B cell (primary cell): Measurements from ENCODE around the gene MRPL22. TPM values are rescaled to one million over a fixed set of nuclear protein-coding genes. Genes with fewer than 3 reads are reported as not detected.
"Not testable (repeated sequence)": the region's sequence is repeated elsewhere in the genome, so short reads cannot be mapped to it uniquely, and the experiment has no call there.

Source experiments
- ATAC-seq: fragments of 200-7000 bp; cut with Tn5 transposase; one replicate; pipeline ENCODE4 v1.10.0; 2021; ENCODE audit warnings: low read depth, mild to moderate bottlenecking, moderate number of reproducible peaks, moderate library complexity
- CTCF ChIA-PET: fragments of 350-600 bp; sonication (Branson Sonifier 250); formaldehyde crosslinking; loops from one replicate; lab custom pipeline; 2021; ENCODE audit warnings: antibody characterized with exemption, inconsistent platforms; lab: Charles Lee
- POLR2A ChIA-PET: fragments of 350-600 bp; sonication (Branson Sonifier 250); formaldehyde crosslinking; loops from one replicate; lab custom pipeline; 2021; ENCODE audit warnings: antibody characterized with exemption; lab: Charles Lee
- DNase-seq: peaks from one replicate; pipeline ENCODE4 v3.0.0; 2013
- H2AFZ ChIP-seq: 2 replicates; pipeline ENCODE4 v1.6.1; 2012; ENCODE audit warnings: mild to moderate bottlenecking, low read depth, low read length; ENCODE audit not compliant: insufficient read depth, poor library complexity, severe bottlenecking
- H3K27ac ChIP-seq, 2 donors: 1 replicate in 1 of 2; 2 replicates in 1 of 2; pipeline ENCODE4 v1.5.1; 2012 to 2013; ENCODE audit warnings: low read length in 2 of 2, mild to moderate bottlenecking in 2 of 2, moderate library complexity in 1 of 2
- H3K27me3 ChIP-seq, 4 experiments: fragments of 200-600 bp in 1 of 4; sonication (generic) in 1 of 4; replicated peaks in 1 of 4; 1 replicate in 2 of 4; 2 replicates in 2 of 4; pipeline versions ENCODE4 v1.6.1 to v1.7.0; 2013 to 2016; ENCODE audit warnings: low read length in 3 of 4, mild to moderate bottlenecking in 2 of 4, mixed read lengths in 1 of 4, moderate library complexity in 1 of 4; ENCODE audit not compliant: insufficient read depth in 4 of 4, control insufficient read depth in 3 of 4; ENCODE audit errors: control extremely low read depth in 1 of 4
- H3K36me3 ChIP-seq, 2 experiments: replicated peaks in 1 of 2; 1 replicate in 1 of 2; 2 replicates in 1 of 2; pipeline versions ENCODE4 v1.6.1 to v1.7.1; 2013; ENCODE audit warnings: low read length in 1 of 2; ENCODE audit not compliant: insufficient read depth in 2 of 2, control insufficient read depth in 1 of 2; ENCODE audit errors: control extremely low read depth in 1 of 2, extremely low read depth in 1 of 2
- H3K4me1 ChIP-seq, 2 donors: fragments of 200-600 bp in 1 of 2; sonication (generic) in 1 of 2; 1 replicate in 1 of 2; 2 replicates in 1 of 2; pipeline versions ENCODE4 v1.5.1 to v1.6.1; 2013 to 2017; ENCODE audit warnings: low read length in 2 of 2; ENCODE audit not compliant: control insufficient read depth in 2 of 2, insufficient read depth in 2 of 2
- H3K4me2 ChIP-seq: replicated peaks from 2 replicates; pipeline ENCODE3; 2012; ENCODE audit warnings: mild to moderate bottlenecking, low read depth, low read length; ENCODE audit not compliant: poor library complexity, severe bottlenecking
- H3K4me3 ChIP-seq, 5 experiments: fragments of 200-600 bp in 1 of 5; sonication (generic) in 1 of 5; 1 replicate in 3 of 5; 2 replicates in 2 of 5; pipeline versions ENCODE4 v1.5.1 to v1.7.0; 2011 to 2016; ENCODE audit warnings: low read length in 4 of 5, mild to moderate bottlenecking in 4 of 5, low read depth in 2 of 5, control low read depth in 1 of 5, moderate library complexity in 1 of 5; ENCODE audit not compliant: insufficient read depth in 1 of 5; ENCODE audit errors: control extremely low read depth in 1 of 5, extremely low read depth in 1 of 5
- H3K79me2 ChIP-seq: fragments of 200-600 bp; sonication (generic); one replicate; pipeline ENCODE4 v1.6.0; 2016; ENCODE audit warnings: low read length; ENCODE audit not compliant: control insufficient read depth, insufficient read depth
- H3K9ac ChIP-seq: fragments of 200-600 bp; sonication (generic); 2 replicates; pipeline ENCODE4 v1.6.1; 2017; ENCODE audit warnings: mild to moderate bottlenecking, low read length, moderate library complexity
- H3K9me3 ChIP-seq, 3 donors: one replicate each; pipeline versions ENCODE4 v1.6.1 to v1.7.1; 2013; ENCODE audit warnings: low read length in 2 of 3; ENCODE audit not compliant: control insufficient read depth in 2 of 3, insufficient read depth in 1 of 3; ENCODE audit errors: control extremely low read depth in 1 of 3
- H4K20me1 ChIP-seq: 2 replicates; pipeline ENCODE4 v1.6.0; 2012; ENCODE audit warnings: mild to moderate bottlenecking, low read length; ENCODE audit not compliant: insufficient read depth, control insufficient read depth, poor library complexity, severe bottlenecking
- H3K27ac Mint-ChIP-seq: one replicate; pipeline ENCODE4 v1.8.0; 2021; ENCODE audit warnings: mixed read lengths
- H3K27me3 Mint-ChIP-seq: one replicate; pipeline ENCODE4 v1.8.0; 2021; ENCODE audit warnings: mixed read lengths
- H3K4me1 Mint-ChIP-seq: one replicate; pipeline ENCODE4 v1.8.0; 2021; ENCODE audit warnings: mixed read lengths
- H3K4me3 Mint-ChIP-seq: one replicate; pipeline ENCODE4 v1.8.0; 2021; ENCODE audit warnings: mixed read lengths
- H3K9me3 Mint-ChIP-seq: one replicate; pipeline ENCODE4 v1.8.0; 2022; ENCODE audit warnings: mixed read lengths; ENCODE audit not compliant: insufficient read depth
- EZH2 ChIP-seq: IDR thresholded peaks from 2 replicates; pipeline ENCODE4 v1.6.1; 2012; ENCODE audit warnings: borderline replicate concordance, low read depth, mild to moderate bottlenecking, moderate library complexity, low read length; ENCODE audit not compliant: insufficient read depth, poor library complexity, severe bottlenecking
- WGBS: methylation state at CpG from one replicate; pipeline ENCODE4 v1.1.5; 2013; ENCODE audit warnings: missing lambda C conversion rate; ENCODE audit not compliant: insufficient coverage; 5-methylcytosine and 5-hydroxymethylcytosine counted together
- intact Hi-C: fragments of 100-400 bp; cut with micrococcal nuclease; formaldehyde crosslinking; loops from one replicate; pipeline ENCODE4 v1.10.0; 2022
- polyA plus RNA-seq: library from polyadenylated mRNA; depleted of rRNA; stranded (reverse); fragments of >200 nt; gene quantifications from 2 replicates; pipeline ENCODE4 v1.2.3, GENCODE V29; 2012
- total RNA-seq, 2 donors: library from RNA; stranded (reverse); fragments of 120-200 nt in 1 of 2; gene quantifications; 1 replicate in 1 of 2; 2 replicates in 1 of 2; pipeline versions ENCODE4 v1.2.3 to v1.2.4, GENCODE V29; 2013 to 2022
- TF ChIP-seq, protein P1 (sequence below): fragments of 200-600 bp; IDR thresholded peaks from one replicate; pipeline ENCODE4 v1.8.0; 2022; ENCODE audit warnings: antibody characterized with exemption, mild to moderate bottlenecking

MRPL22 gene
- total and polyA plus RNA-seq, 2 donors (not counting 1 experiment from before 2014, with no cell fraction given), result 18.8 to 21.4 TPM

DNA sequence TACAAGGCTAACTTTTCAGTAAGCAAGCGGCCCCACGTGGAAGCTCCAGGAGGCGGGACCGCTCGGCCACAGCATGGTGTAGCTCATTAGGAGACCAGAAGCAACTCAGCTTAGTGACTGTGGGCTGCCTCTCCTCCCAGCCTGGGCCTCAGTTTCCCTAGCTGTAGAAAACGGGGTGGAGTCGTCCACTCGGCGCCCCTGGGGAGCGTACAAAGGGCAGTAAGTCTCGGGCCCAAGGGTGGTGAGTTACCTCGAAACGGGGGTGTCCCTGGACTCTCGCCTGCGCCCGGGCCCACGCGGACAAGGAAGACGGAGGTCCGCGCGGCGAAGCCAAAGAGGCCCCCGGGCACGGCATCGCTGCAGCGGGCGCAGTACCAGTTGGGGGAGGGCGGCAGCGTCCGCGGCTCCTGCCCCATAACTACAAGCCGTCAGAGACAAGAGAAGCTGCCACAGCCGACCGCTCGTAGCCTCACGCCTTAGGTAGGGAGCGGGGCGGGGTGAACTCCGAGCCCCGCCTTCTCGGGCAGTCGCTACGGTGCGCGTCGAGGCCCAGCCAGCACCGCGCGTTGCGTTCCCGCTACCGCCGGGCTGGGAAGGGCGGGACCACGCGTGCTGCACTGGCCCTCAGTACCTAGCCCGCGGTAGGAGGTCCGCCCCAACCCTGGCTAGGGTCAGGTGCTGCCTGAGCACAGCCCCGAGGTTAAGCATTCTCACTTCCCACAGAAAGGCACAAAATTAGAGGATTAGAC, 3.0 kb upstream of the MRPL22 start, which contains the start of gene GEMIN5:
Gene GEMIN5 (minus strand): TSS at position 494 of the 749 bp plus-strand sequence. CDS start 78 bp downstream, at position 416.
- H3K4me3 ChIP-seq, result peak within 1 kb of the TSS; percentile 65 to 90 (median 87)
- H4K20me1 ChIP-seq, result no peaks in the 10 kb centered on the region
- TF ChIP-seq EZH2, result no peak
- TF ChIP-seq, protein P1, sequence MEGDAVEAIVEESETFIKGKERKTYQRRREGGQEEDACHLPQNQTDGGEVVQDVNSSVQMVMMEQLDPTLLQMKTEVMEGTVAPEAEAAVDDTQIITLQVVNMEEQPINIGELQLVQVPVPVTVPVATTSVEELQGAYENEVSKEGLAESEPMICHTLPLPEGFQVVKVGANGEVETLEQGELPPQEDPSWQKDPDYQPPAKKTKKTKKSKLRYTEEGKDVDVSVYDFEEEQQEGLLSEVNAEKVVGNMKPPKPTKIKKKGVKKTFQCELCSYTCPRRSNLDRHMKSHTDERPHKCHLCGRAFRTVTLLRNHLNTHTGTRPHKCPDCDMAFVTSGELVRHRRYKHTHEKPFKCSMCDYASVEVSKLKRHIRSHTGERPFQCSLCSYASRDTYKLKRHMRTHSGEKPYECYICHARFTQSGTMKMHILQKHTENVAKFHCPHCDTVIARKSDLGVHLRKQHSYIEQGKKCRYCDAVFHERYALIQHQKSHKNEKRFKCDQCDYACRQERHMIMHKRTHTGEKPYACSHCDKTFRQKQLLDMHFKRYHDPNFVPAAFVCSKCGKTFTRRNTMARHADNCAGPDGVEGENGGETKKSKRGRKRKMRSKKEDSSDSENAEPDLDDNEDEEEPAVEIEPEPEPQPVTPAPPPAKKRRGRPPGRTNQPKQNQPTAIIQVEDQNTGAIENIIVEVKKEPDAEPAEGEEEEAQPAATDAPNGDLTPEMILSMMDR, result no peak
- peak; percentile 88 for DNase-seq
- Mint-ChIP-seq H3K9me3 (no peaks in the 10 kb centered on the region), H3K27me3 (no peaks in the 10 kb centered on the region), H3K4me1 (peaks cover 51% of the 10 kb centered on the region), H3K27ac (peak within 1 kb of the TSS; percentile 80), H3K4me3 (peak within 1 kb of the TSS; percentile 99)
- ChIA-PET POLR2A (interaction anchor here (0.7 to 1.2 kb wide), 2 partner anchors 79 to 900 kb away, joined by 3 read pairs; partner anchors contain the start of genes CNOT8, FAM114A2 and MFAP3), CTCF (interaction anchor here (0.5 to 2.0 kb wide), 2 partner anchors 66 to 288 kb away, joined by 3 to 9 read pairs; no protein-coding TSS in a partner anchor)
- WGBS, result under 1% methylated on average over 61 of the region's 61 CpGs
- H3K27me3 ChIP-seq, result no peaks in the 10 kb centered on the region
- H3K4me2 ChIP-seq, result peak within 1 kb of the TSS; percentile 76
- H3K4me1 ChIP-seq, result peaks cover 24 to 28% of the 10 kb centered on the region in 2 donors
- no peaks in the 10 kb centered on the region for H3K9me3 ChIP-seq
- H3K27ac ChIP-seq, result peak within 1 kb of the TSS; percentile 22 to 64
- peaks cover 0 to 2% of the 10 kb centered on the region in 2 experiments for H3K36me3 ChIP-seq
- H2AFZ ChIP-seq, result peak within 1 kb of the TSS; percentile 90
- intact Hi-C loops, result loop anchor here (1.0 to 10.0 kb wide), 4 partner anchors 80 to 903 kb away; partner anchors contain the start of genes CNOT8, FAM114A2, GALNT10 and MFAP3
- H3K79me2 ChIP-seq, result peaks cover 51% of the 10 kb centered on the region
- H3K9ac ChIP-seq, result peak within 1 kb of the TSS; percentile 82
- peak; percentile 92 for ATAC-seq

DNA sequence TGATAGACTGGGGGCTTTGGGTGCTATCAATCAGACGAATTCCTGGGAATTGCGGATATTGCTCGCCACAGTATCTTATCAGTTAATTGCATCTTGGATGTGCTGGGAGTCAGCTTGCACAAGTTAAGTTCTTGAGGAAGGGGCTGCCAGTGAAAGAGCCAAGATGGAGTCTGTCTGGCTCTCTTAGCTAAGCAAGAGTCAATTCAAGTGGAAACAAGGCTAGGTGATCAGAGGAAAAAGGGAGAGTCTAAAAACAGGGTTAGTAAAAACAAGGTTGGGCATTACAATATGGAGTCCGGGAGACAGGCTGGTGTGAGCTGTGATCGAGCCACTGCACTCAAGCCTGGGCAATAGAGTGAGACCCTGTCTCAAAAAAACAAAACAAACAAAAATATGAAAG, 1.5 kb upstream of the MRPL22 start:
- H3K27ac ChIP-seq, H3K4me3 ChIP-seq, H3K9me3 Mint-ChIP-seq, H3K9ac ChIP-seq, H3K27me3 ChIP-seq, H3K4me2 ChIP-seq, H3K9me3 ChIP-seq, DNase-seq, H3K36me3 ChIP-seq, ATAC-seq, H3K27me3 Mint-ChIP-seq, H4K20me1 ChIP-seq, POLR2A ChIA-PET: not testable (repeated sequence)
- Mint-ChIP-seq H3K27ac (peak overlapping the region; percentile 39), H3K4me1 (peaks cover 54% of the 10 kb centered on the region), H3K4me3 (peak overlapping the region; percentile 99)
- Histone ChIP-seq H3K79me2 (peaks cover 63% of the 10 kb centered on the region), H2AFZ (peak overlapping the region; percentile 44), H3K4me1 (peaks cover 24 to 28% of the 10 kb centered on the region in 2 donors)
- intact Hi-C loops, result loop anchor here (2.0 to 10.0 kb wide), 2 partner anchors 749 to 905 kb away; partner anchors contain the start of genes FAM114A2, GALNT10 and MFAP3
- WGBS, result 97% methylated on average over 3 of the region's 5 CpGs
- CTCF ChIA-PET, result interaction anchor here (0.5 kb wide), 1 partner anchor 12 kb away, joined by 3 read pairs; no protein-coding TSS in a partner anchor
